Measurements from ENCODE around the gene RNF40. TPM values are rescaled to one million over a fixed set of nuclear protein-coding genes. Genes with fewer than 3 reads are reported as not detected.

Gene RNF40
- total RNA-seq, 2 donors from 2014 or later = 109 to 112 TPM

DNA sequence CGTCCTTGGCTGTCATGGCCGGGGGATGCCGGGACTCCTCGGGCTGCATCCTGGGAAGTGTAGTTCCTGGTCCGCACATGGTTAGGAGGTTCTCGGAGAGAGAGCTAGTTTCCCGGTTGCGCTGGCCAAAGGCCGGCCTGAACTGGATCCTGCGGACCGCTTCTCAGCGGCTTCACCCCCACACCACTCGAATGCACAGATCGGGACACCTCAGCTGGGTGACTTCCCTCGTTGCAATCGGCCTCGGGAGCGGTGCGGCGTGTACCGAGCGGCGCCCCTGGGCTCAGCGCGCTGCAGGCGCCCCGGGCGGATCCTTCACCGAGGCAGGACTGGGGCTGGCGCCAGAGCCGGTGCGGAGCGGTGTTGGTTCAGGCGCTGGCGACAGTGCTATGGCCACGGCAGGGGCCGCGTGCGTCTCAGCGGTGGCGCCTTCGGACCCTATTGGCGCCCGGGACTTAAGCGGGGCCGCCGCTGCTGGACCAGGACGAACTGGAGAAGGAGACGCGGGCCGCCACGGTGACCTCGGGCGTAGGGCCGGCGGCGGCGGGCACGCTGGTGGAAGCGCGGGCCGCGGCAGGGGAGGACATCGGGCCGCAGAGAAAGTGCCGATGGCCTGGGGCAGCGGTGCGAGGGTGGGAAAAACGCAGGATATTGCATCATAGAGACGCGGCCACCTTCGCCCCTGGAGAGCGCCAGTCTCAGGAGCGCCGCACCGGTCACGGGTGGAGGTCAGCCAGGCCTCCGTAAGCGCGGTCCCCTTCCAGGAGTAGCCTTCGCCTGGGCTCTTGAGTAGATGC, 13.5 kb downstream of the RNF40 start:
- peak; percentile 59 for ATAC-seq (ENCODE audit: insufficient number of reproducible peaks, low FRiP score, low read depth)

DNA sequence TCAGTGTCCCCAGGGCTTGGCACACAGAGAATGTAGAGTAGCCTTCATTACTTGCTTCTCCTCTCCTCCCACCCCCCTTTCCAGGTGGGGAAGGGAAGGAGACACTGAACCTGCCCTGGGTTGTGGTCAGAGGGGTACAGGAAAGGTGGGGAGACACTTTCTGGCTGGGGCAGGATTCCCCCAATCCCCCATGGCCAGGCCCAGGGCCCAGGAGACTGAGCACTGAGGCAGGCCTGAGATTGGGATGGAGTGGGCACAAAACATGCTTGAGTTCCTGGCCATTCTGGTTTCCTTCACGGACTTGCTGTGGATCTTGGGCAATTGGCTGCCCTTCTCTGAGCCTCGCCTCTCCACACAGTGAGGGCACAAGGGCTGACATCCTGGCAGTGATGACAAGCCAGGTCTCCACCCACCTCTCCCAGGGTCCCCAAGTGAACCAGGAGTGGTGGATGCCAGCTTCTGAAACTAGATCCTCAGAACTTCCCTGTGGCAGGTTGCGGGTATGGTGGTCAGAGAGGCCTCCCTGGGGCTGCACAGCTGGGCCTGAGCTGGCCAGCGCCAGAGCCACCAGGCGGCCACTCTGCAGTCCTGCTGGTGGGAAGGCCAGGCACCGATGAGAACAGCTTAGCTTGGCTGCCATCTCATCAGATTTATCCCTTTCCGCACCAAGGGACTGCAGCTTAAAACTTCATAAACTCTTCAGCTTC, 15.6 kb downstream of the RNF40 start:
- no peak for DNase-seq (ENCODE audit: low spot score)
- Histone ChIP-seq H3K27ac (no peak overlapping the region), H3K4me1 (ENCODE audit: control insufficient read depth in 1 of 2, low read depth in 2 of 2) (peaks cover 7 to 21% of the 10 kb centered on the region in 2 donors), H3K9me3 (no peaks in the 10 kb centered on the region), H3K27me3 (replicated peaks; ENCODE audit: insufficient read depth) (no peaks in the 10 kb centered on the region), H3K36me3 (peaks cover 18% of the 10 kb centered on the region), H3K4me3 (no peak overlapping the region)
- TF ChIP-seq, protein P1, sequence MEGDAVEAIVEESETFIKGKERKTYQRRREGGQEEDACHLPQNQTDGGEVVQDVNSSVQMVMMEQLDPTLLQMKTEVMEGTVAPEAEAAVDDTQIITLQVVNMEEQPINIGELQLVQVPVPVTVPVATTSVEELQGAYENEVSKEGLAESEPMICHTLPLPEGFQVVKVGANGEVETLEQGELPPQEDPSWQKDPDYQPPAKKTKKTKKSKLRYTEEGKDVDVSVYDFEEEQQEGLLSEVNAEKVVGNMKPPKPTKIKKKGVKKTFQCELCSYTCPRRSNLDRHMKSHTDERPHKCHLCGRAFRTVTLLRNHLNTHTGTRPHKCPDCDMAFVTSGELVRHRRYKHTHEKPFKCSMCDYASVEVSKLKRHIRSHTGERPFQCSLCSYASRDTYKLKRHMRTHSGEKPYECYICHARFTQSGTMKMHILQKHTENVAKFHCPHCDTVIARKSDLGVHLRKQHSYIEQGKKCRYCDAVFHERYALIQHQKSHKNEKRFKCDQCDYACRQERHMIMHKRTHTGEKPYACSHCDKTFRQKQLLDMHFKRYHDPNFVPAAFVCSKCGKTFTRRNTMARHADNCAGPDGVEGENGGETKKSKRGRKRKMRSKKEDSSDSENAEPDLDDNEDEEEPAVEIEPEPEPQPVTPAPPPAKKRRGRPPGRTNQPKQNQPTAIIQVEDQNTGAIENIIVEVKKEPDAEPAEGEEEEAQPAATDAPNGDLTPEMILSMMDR (IDR thresholded peaks at IDR 0.05) = no peak
- ATAC-seq (ENCODE audit: insufficient number of reproducible peaks, low FRiP score, low read depth) = no peak

More for the DNA sequence above, 13.5 kb downstream of the RNF40 start:
- peak; percentile 50 for DNase-seq (ENCODE audit: low spot score)
- H3K4me3 ChIP-seq = peak overlapping the region; percentile 90
- peak overlapping the region; percentile 60 to 76 for H3K27ac ChIP-seq
- no peaks in the 10 kb centered on the region for H3K9me3 ChIP-seq
- H3K27me3 ChIP-seq (replicated peaks; ENCODE audit: insufficient read depth) = no peaks in the 10 kb centered on the region
- H3K4me1 ChIP-seq (ENCODE audit: control insufficient read depth in 1 of 2, low read depth in 2 of 2) = peaks cover 7 to 21% of the 10 kb centered on the region in 2 donors
- TF ChIP-seq, protein P1 (IDR thresholded peaks at IDR 0.05) = no peak
- peaks cover 24% of the 10 kb centered on the region for H3K36me3 ChIP-seq

DNA sequence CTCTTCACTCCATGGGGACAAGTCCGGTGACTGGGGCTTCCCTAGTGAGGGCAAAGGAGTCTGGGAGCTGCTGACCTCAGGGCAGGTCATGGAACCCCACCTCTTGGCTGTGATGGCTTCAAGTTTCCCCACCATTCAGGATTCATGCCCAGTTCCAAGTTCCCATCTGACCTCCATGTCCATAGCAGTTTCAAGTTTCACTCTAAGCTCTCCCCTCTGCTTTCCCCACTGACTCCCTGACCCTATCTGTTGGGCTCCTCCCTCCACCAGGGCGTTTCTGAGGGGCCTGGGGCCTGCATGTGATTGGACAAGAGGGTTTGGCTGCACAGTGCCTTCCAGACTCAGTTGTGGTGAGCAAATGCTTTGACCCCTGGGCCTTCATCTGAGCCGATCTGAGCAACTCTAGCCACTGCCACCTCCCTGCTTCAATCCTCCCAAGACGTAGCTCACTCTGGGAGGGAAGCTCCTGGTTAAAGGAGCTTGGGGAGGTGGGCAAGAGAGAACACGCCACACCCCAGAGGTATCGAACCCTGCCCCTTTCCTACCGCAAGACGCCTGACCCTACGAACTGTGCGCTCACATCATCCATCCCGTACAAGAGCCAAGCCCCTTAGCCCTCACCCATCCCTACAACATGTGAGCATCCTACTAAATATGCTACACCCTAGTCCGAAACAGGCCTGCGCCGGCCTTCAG, 16.6 kb downstream of the RNF40 start:
- ATAC-seq (ENCODE audit: insufficient number of reproducible peaks, low FRiP score, low read depth) (no peak), DNase-seq (ENCODE audit: low spot score) (no peak)
- TF ChIP-seq, protein P1 (IDR thresholded peaks at IDR 0.05) = no peak
- peaks cover 7 to 21% of the 10 kb centered on the region in 2 donors for H3K4me1 ChIP-seq (ENCODE audit: control insufficient read depth in 1 of 2, low read depth in 2 of 2)
- H3K4me3 ChIP-seq = no peak overlapping the region
- peaks cover 22% of the 10 kb centered on the region for H3K36me3 ChIP-seq
- H3K27ac ChIP-seq = no peak overlapping the region
- no peaks in the 10 kb centered on the region for H3K9me3 ChIP-seq
- H3K27me3 ChIP-seq (replicated peaks; ENCODE audit: insufficient read depth) = no peaks in the 10 kb centered on the region

DNA sequence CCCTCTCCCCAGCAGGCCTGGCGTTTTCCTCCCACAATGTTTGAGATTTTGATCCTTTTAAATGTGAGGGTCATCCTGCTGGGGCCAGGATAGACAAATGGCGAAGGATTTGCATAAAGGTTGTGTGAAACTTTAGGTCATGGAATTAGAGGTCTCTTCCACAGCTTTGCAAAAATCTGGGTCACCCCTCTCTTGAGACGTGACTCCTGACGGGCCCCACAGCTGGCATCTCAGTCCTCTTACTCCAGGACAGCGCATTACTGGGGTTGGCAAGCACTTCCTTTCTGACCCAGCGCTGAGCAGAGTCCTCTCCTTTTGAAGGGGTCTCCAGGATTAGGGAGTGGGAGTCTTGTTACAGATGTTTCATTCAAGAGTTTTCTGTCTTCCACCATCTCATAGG, 17.5 kb downstream of the RNF40 start:
- Histone ChIP-seq H3K4me1 (ENCODE audit: control insufficient read depth in 1 of 2, low read depth in 2 of 2) (peaks cover 7 to 18% of the 10 kb centered on the region in 2 donors), H3K9me3 (no peaks in the 10 kb centered on the region), H3K4me3 (no peak overlapping the region), H3K27me3 (replicated peaks; ENCODE audit: insufficient read depth) (no peaks in the 10 kb centered on the region), H3K36me3 (peaks cover 23% of the 10 kb centered on the region), H3K27ac (no peak overlapping the region)
- TF ChIP-seq, protein P1 (IDR thresholded peaks at IDR 0.05) = no peak
- ATAC-seq (ENCODE audit: insufficient number of reproducible peaks, low FRiP score, low read depth) = no peak
- no peak for DNase-seq (ENCODE audit: low spot score)

DNA sequence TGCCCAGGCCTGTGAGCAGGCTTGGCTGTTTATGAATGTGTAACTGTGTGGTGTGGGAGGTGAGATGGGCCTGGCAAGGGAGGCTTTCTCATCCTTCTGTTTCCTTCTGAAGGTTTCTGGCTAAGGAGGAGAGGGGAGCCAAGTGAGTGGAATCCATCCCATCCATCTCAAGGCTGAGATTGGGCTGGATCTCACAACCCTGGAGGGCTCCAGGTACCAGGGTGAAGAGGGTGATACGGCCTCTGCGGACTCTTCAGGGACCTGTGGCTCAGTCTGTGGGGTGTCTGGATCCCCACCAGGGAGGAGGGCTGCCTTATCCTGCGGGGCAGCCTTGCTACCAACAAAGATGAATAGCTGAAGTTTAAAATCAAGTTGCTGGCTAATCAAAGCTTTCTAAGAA, 17.9 kb downstream of the RNF40 start:
- DNase-seq (ENCODE audit: low spot score) (no peak), ATAC-seq (ENCODE audit: insufficient number of reproducible peaks, low FRiP score, low read depth) (no peak)
- TF ChIP-seq, protein P1 (IDR thresholded peaks at IDR 0.05) = no peak
- Histone ChIP-seq H3K36me3 (peaks cover 23% of the 10 kb centered on the region), H3K4me1 (ENCODE audit: control insufficient read depth in 1 of 2, low read depth in 2 of 2) (peaks cover 7 to 18% of the 10 kb centered on the region in 2 donors), H3K4me3 (no peak overlapping the region), H3K9me3 (no peaks in the 10 kb centered on the region), H3K27ac (no peak overlapping the region), H3K27me3 (replicated peaks; ENCODE audit: insufficient read depth) (no peaks in the 10 kb centered on the region)

Measured in thoracic aorta (tissue), 2 donors.